SKM-1 (cell line): Measurements from ENCODE around the gene SLC9A7.

Source experiments
- DNase-seq: peaks from one replicate; lab custom pipeline; 2025; ENCODE audit not compliant: unreplicated experiment; lab: John Stamatoyannopoulos, UW

The SLC9A7 gene

DNA sequence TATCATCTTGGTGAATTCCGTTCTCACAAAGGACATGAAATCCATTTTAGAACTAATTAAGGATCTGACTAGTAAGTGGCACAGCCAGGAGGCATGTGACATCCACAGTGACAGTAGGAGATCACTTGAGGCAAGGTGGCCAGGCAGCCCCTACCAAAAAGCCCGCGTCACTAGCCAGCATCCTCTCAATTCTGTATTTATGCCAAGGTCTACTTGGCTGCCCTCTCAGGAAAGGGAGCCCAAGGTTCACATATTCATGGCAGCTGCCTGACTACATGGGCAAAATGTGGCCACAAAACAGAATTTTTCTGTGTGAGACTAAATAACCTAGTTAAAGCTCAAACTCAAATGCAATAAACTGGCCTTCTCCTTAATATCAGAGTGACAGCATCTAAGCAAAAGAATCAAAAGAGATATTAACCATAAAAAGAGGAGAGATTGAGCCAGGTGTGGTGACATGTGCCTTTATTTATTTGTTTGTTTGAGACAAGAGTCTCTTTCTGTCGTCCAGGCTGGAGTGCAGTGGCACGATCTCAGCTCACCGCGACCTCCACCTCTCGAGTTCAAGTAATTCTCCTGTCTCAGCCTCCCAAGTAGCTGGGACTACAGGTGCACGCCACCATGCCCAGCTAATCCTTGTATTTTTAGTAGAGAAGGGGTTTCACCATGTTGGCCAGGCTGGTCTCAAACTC lies 51.5 kb downstream of the SLC9A7 start:
- no peak for DNase-seq

DNA sequence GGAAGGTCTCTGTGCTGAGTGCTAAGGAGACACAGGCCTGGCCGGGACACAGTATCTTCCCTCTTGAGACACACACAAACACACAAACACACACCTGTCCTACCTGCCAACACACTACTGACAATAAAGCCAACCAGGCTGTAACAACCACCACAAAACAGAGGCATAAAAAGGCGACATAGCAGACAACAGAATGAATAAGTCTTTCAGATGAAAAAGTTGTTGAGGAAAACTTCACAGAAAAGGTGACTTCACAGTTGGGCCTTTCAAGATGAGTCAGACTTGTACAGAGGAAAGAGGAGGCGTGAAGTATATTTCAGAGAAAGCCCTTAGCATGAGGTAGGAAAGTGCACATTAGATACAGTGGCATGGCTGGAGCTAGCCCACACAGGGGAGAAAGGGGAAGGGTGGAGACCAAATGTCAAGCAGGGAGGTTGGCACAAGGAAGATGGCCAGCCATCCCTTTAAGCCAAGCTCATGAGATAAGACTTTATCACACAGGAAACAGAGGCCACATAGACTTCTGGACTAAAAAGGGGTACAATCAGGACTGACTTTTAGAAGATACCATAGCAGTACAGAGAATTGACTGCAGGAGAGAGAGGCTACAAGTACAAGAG lies 54.0 kb downstream of the SLC9A7 start:
- no peak for DNase-seq

DNA sequence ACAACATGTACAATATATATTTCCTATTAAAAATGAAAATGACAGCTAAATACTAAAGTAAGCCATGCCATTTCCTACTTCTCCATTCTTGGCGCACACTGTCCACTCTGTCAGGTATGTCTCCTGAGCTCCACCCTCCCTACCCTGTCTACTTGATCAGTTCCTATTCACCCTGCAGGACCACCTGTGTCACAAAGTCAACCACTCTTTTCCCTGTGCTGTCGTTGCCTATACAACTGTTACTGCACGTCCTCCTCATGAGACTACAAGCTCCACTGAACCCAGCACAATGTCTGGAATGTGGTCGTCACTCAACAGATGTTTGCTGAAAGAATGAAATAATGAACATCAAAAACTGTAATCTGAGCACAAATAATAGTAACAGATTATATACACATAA lies 54.9 kb downstream of the SLC9A7 start:
- DNase-seq, result no peak

DNA sequence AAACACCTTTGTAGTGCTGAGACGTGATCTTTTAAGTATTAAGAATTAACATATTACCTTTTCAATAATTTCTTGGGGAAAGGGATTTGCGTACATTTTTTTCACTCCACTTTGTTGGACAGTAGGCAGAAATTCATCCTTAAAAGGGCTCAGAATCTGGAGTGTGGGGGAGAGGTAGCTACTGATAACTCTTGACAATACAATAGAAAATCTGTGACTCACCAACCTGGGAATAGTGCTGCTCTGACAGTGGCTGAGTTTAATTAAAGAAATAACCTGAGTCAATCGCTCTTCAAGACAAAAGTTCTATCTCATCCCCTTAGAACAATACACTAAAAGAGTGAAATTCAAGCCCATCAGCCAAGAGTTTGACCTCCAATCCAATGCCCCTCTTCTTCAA lies 60.2 kb downstream of the SLC9A7 start:
- no peak for DNase-seq

DNA sequence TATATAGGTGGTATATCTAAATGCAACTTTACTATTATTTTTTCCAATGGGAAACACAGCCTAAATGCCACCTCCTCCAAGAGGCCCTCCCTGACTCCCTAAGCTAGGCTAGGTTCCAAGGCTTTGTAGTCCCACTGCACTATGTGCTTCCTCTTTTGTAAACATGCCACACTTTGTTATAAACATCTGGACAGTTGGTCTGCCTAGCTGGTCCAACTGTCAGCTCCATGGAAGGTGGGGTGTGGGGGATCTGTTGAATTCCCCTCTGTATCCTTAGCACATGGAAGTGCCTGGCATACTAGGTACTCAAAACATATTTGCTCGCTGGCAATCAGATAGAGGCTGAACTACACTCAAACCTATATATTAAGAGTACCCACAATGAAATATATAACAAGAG lies 63.4 kb downstream of the SLC9A7 start:
- no peak for DNase-seq

DNA sequence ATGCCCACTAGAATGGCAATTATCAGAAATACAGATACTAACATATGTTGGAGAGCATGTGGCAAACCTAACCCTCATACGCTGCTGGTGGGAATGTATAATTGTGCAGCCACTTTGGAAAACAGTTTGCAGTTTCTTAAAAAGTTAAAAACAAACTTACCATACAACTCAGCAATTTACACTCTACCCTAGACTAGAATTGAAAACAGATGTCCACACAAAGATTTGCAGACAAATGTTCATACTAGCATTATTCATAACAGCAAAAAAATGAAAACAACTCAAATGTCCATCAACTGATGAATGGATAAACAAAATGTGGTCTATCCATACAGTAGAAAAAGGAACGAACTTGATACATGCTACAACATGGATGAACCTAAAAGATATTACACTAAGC lies 64.4 kb downstream of the SLC9A7 start:
- DNase-seq, result no peak

DNA sequence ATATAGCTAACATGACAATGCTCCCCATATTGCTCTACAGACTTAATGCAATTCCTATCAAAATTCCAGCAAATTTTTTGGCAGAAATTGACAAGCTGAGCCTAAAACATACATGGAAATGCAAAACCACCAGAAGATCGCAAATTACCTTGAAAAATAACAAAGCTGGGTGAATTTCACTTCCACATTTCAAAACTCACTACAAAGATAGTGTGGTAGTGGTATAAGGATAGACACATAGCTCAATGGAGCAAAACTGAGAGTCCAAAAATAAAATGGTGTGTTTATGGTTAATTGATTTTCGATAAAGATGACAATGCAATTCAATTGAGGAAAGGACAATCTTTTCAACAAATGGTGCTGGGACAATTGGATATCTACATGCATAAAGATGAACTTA lies 65.8 kb downstream of the SLC9A7 start:
- DNase-seq, result no peak

DNA sequence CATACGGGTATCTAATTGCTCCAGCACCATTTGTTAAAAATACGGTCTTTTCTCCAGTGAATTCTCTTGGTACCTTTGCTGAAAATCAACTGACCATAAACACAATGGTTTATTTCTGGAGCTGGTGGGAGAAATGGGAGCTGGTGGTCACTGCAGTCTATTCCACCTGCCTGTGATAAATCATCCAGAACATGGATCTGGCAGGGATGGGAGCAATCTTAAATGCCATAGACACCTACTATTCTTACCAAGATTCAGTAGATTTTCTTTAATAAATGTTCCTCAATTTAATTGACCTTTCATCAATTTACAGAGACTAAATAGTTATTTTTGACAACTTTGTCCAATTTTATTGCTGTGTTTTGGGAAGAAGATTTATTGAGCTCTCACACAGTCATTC lies 68.1 kb downstream of the SLC9A7 start:
- DNase-seq, result no peak

DNA sequence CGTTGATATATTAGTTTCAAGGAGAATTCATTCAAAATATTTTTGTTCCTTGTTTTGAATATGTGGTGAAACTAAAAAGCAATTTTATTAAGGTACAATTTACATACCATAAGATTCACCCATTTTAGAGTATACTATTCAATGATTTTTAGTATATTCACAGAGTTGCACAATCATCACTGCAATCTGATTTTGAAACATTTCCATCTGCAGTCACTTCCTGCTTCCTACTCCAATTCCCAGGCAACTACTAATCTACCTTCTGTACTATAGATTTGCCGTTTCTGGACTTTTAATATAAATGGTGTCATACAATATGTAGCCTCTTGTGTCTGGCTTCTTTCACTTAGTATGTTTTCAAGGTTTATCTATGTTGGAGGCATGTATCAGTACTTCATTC lies 71.3 kb downstream of the SLC9A7 start:
- DNase-seq, result no peak

DNA sequence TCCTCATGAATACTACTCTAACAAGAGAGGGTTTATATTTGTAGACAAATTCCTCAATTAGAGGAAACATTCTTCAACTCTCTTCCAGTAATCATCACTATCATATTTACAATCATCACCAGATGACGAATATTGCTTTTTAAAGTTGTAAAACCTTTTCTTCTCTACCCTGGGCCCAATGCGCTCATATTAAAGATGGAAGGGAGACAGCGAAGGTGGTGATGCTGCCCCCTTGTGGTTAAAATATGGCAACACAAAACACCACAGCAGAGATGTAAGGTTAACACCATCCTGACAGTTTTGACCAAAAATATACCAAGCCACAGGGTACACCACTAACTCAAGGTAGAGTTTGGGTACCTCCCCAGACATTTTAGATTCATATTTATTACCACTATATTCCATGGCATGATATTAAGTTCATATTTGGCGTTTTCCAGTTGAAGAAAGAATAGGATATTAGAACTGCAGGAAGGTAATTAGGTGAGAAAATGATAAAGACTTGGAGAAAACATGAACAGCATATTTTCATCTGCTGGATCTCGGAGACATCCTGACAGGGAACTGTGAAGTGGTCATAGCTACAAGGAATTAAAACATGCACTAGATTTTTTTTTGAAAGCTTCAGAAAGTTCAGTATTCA lies 72.8 kb downstream of the SLC9A7 start:
- no peak for DNase-seq

DNA sequence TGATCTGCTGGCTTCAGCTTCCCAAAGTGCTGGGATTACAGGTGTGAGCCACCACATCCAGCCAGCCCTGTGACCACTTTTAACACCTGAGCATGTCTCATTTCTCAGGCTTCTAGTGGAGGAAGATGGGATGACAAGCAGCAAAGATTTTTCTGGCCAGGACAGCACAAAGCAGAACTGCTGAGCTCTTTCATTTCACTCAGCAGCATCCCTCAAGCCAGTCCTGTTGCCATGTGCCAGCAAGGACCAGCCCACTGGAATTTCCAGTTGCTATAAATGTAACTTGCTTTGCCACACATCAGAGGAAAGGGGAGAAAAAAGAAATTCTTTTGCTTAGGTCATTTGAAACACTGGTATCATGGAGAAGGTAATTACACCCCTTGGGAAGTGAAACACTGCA lies 75.9 kb downstream of the SLC9A7 start:
- no peak for DNase-seq

DNA sequence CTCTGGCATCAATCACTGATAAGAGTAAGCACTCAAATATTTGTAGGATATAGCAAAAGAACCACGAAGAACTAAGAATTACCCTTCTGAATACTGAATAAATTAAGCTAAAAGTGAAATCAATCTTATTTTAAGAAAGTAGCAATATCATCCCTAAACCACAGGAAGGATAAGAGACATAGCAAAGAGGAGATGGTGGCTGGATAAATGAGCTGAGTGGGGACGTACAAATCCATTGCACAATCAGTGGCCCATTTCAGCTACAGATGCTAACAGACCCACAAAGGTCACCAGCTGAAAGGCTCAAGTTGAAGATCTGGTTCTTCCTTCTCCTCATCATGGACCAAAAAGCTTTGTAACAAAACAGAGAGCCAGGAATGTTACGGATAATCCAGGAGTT lies 77.1 kb downstream of the SLC9A7 start:
- DNase-seq, result no peak

DNA sequence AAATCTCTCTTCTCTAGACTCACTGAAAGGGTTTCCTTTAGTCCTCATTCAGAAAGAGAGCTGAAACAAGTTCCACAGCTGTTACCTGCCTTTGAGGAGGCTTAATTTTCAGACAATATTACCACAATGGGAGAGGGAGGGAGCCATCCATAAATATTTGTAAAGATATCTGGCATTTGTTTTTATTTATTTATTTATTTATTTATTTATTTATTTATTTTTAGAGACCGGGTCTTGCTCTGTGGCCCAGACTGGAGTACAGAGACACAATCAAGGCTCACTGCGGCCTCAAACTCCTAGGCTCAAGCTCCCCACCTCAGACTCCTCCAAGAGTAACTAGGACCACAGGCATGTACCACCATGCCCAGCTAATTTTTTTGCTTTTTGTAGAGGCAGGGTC lies 80.7 kb downstream of the SLC9A7 start:
- DNase-seq, result no peak

DNA sequence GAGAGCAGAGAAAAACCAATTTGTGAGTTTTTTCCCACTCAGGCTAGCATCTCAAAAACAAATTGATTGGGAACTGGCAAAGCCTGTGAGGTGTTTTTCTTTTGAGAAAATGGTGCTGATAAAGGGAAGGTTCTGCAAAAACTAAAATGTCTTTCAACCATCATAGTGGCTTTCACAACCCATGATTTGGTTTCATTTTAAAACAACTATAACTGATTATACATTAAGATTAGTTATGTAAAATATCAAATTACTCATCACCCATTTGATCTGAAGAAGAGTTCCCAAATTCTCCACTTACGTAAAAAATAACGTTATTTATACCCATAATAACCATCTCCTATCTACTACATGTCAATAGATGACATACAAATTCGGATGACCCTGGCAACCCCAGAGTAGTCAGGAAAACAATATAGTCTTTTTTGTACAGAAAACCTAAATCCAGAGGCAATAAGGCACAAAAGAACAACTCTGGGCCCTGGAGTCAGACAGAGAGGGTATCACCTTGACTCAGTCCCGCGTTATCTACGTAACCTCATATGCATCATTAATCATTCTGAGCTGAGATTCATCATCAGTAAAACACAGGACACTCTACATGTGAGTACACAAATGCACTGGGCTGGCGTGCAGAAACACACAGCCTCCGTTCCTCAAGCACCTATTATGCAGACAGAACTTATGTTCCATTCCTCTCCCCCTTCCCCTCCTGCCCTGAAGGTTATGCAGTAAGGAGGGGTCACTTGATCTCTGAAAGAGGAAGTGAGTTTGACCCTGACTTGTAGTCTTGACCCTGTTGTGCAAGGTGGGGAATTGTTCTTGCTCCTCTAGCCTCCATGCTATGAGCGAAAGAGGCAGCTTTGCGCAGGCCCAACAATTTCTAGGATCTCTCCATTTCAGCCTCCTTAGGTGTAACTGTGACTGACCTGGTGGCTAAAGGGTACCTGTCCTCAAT lies 82.2 kb downstream of the SLC9A7 start:
- DNase-seq, result no peak

DNA sequence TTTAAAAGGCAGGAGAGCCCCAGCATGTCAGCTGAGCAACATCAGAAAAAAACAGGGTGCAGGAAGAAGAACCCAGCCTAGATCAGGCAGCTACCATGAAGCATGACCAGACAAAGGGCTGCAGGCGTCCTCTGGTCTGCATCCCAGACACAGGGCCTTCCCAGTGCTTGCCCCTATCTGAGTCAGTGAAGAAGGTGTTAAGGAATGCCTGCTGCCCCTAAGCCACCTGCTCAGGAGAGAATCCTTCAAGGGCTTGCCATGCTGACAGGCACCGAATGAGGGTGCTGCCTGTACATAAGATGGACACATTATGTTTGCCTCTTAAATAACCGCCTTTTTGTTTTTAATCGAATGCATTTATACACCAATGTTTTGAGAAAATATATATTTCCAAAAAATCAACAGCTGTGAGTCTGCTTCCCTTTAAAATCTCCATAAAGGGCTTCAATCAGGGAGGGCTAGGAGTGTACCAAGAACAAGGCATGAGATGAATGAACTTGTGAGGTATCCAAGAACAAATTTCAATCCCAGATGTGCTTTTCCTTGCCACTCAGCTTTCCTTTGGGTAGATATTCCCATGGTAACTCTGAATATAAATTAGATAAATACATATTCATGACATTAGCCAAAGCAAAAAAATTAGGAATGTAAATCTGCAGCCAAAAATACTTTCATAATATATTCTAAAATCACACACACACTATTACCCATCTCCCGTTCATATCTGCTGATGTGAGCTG lies 85.1 kb downstream of the SLC9A7 start:
- DNase-seq, result no peak

DNA sequence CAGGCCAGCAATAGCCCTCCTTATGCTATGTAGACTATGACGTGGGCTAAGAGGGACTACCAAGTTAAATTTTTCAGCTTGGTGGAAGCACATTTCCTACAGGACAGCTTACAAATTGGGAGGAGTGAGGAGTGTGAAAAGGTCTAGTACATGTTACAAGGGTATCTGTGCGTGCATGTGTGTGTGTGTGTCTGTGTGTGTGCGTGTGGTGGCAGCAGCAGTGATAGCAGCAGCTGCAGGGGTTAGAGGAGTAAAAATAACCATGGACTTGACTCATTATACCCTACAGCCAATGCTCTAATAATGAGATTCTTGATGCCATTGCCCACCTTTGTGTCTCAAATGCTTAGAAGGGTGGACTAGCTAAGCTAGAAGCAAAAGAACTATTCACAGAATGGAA lies 88.6 kb downstream of the SLC9A7 start:
- DNase-seq, result no peak

DNA sequence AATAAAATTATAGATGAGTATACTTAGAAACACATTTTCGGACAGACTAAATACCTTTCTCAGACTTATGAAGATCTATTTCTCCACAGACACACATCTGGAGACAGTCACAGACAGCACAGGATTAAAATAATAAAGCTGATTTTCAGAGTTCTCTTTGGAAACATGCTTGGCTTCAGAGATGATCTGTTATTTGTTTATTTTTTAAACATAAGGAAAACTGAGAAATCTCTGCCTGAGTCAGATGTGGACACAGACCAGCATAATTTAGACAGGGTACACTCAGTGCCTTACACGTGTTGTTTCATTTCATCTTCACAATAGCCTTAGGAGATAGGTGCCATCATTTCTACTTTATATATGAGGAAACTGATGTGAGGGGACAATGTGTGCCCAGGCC lies 92.1 kb downstream of the SLC9A7 start:
- DNase-seq, result no peak

DNA sequence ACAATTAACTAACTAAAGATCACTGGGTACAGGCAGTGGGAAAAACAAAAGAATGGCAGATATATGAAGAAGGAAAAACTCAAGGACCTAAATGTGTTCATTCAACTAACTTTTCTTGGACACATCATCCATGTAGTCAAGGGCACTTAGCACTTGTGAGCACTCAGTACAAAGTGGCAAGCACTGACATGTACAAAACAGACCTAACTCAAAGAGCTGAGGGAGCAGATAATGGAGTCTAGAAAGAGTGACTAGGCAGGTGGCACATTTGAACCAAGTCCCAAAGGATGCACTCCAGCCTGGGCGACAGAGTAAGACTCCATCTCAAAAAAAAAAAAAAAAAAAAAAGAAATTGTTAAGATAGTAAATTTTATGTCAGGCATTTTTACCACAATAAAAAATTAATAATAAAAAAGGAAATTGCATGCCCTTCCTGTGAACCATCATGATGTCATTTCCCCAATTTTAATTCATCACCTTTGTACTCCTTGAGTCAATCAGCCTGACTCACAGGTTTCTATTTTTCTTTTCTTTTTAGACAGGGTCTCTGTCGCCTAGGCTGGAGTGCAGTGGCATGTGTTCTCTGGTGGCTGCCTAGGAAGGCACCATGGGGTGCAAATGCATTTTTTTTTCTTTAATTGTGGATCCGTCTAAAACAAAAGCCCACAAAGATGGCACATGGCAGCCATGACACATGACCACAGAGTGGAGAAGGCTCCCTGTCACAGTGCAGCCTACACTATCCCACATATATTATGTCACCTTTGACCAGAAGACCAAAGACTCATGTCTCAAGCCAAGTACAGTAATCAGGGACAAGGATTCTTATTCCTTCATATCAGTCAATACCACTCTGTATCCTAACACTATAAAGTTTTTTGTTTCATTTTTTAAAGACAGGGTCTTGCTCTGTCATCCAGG lies 93.4 kb downstream of the SLC9A7 start:
- DNase-seq, result no peak

DNA sequence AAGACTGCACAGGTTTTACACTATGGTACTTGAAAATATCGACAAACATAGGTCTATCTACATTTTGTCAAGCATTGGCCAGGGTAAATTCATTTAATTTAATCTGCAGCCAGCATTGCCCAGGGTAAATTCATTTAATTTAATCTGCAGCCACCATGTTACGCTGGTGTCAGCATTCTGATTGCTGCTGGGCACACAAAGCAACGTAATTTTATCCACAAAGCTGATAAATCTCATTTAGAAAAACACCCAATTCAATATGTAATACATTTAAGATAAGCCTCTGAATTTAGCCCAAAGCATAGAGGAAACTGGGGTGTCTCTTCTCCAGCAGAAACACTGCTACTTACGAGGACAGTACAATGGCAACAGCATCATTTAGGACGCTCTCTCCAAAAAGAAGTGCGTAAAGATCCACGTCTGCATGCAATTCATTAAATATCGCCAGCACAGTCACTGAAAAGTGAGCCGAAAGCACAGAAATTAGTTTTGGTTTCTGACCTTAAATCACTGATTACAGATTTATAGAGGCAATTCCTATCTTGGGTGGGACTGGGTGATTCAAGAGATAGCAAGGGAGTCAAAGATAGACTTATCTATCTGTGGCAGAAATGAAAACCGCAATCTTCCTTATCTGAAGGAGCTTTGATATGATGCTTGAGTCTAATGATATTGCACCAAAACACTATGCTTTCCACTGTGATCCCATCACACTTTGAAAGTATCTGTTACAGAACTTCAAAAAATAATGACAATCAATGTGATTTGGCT lies 96.5 kb downstream of the SLC9A7 start:
- no peak for DNase-seq
